NOMO-1 treated with dmso at 0.1 percent for 144 hours (cell line): ENCODE data around the gene GORAB.

Source experiments
- DNase-seq: peaks from one replicate; lab custom pipeline; 2025; ENCODE audit not compliant: unreplicated experiment; lab: John Stamatoyannopoulos, UW

Gene GORAB

DNA sequence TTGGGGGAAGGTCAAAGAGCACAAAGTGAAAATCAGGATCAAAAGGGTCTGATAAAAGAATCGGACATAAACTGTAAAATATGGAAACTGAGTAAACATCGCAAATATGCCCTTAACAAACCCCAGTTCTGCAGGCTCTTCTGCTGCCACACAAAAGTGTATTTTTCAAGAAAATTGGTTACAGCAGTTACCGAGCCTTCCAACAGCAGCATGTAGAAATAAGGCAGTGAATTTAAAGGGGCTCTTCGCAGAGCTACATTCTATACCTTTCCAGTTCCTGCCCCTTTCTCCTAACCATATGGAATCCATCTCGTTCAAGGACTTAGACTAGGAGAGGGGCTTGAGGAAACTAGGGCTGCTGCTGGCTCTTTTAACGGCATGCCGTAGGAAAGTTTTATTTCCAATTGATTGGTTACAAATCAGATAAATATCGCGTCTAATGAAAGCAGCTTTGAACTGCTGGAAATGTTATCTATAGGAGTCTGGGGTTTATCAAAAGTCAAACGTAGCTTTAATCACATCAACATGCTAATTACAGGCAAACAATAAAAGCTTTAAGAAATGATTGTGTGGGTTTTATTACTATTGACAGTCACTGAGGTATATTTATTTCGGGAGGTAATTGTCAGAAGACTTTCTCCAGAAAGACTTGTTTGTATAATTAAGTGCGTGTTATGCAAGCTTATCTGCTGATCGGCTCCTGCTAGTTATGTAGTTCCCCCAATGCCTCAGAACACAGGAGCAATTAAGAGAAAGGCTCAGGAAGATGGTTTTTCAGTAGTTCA lies 59.1 kb downstream of the GORAB start:
- no peak for DNase-seq

- no peak for DNase-seq
Measured at GRCh38 chr1:170592591-170593111, 60.7 kb downstream of the GORAB start.

DNA sequence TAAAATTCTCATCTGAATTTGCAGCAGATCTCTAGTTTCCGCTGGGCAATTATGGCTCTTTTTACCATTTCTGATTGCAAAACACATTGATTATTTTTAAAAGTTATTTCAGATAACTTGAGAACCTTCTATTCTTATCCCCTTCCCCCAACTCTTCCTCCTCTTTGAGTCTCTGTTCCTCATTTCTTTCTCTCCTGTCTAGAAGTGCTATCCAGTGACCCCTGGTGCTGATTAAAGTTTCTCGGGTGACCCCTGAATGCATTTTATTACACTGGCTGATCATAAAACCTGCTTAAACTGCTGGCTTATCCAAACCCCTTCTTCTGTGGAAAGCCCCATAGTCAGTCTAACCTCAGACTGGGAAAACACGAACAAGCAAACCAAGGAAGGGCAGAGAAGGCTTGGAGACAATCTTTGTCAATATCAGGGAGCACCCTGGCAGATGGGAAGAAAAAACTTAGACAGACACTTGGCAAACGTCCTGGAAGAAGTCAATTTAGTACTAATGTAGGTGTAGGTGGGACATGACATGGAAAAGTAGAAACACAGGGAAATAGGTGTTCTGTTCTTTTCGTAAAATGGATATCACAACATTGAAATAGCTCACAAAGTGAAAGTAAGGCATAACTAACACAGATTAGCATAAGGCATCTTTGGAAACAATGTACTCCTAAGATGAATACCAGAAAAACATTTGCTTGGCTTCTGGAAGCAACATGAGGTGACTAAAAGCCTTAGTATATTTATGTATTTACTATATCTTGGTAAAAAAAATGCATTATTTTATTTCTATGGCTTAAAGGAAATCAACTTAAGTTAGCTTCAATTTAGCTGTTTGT lies 61.4 kb downstream of the GORAB start:
- DNase-seq, result peak; percentile 4

- no peak for DNase-seq
Measured at GRCh38 chr1:170594066-170594626, 62.2 kb downstream of the GORAB start.

- DNase-seq, result no peak
Measured at GRCh38 chr1:170596701-170597100, 64.7 kb downstream of the GORAB start.

GRCh38 chr1:170598618-170599017 lies 66.7 kb downstream of the GORAB start:
- DNase-seq, result no peak

DNA sequence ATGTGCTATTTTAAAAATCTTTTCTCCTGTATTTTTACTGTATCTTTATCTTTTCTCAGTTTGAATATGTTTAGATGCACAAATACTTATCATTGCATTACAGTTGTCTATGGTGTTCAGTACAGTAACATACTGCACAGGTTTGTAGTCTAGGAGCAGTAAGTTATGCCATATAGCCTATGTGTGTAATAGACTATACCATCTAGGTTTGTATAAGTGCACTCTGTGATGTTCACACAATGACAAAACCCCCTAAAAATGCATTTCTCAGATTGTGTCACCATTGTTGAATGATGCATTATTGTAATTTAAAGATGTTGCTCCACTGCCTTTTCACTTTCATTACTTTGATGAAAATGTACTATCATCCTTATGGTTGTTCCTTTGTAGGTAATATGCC lies 67.1 kb downstream of the GORAB start:
- DNase-seq, result no peak

- no peak for DNase-seq
Measured at GRCh38 chr1:170601866-170602265, 69.9 kb downstream of the GORAB start.
